Fibroblast of lung (primary cell): ENCODE results near the gene CDS2. TPM values are rescaled to one million over a fixed set of nuclear protein-coding genes. Genes with fewer than 3 reads are reported as not detected.

ENCODE experiments used
- DNase-seq, 2 donors: peaks; one replicate each; pipeline versions ENCODE4 v3.0.0 to v3.0.0-alpha.2; 2010; ENCODE audit warnings: low read depth in 2 of 2
- H2AFZ ChIP-seq: 2 replicates; pipeline ENCODE4 v1.5.1; 2012; ENCODE audit warnings: low read length, control low read depth, inconsistent platforms
- H3K27ac ChIP-seq: 2 replicates; pipeline ENCODE4 v1.5.1; 2011; ENCODE audit warnings: low read length, control low read depth; ENCODE audit not compliant: insufficient read depth
- H3K27me3 ChIP-seq: 2 replicates; pipeline ENCODE4 v1.5.1; 2011; ENCODE audit warnings: mild to moderate bottlenecking, low read length; ENCODE audit not compliant: control insufficient read depth, insufficient read depth
- H3K36me3 ChIP-seq: 2 replicates; pipeline ENCODE4 v1.5.1; 2011; ENCODE audit warnings: low read length; ENCODE audit not compliant: control insufficient read depth, insufficient read depth
- H3K4me1 ChIP-seq: 2 replicates; pipeline ENCODE4 v1.5.1; 2011; ENCODE audit warnings: low read length; ENCODE audit not compliant: control insufficient read depth, insufficient read depth; ENCODE audit errors: extremely low read depth
- H3K4me2 ChIP-seq: 2 replicates; pipeline ENCODE4 v1.5.1; 2011; ENCODE audit warnings: low read length, control low read depth; ENCODE audit not compliant: insufficient read depth; ENCODE audit errors: extremely low read depth
- H3K4me3 ChIP-seq, 4 experiments: fragments of 200-600 bp in 1 of 4; sonication (generic) in 1 of 4; replicated peaks in 1 of 4; 2 replicates each; pipeline ENCODE4 v1.5.1; 2011 to 2016; ENCODE audit warnings: low read length in 4 of 4, low read depth in 3 of 4, mild to moderate bottlenecking in 3 of 4, control low read depth in 2 of 4, inconsistent platforms in 1 of 4, mixed read lengths in 1 of 4; ENCODE audit not compliant: insufficient read depth in 1 of 4; ENCODE audit errors: control extremely low read depth in 1 of 4
- H3K79me2 ChIP-seq: 2 replicates; pipeline ENCODE4 v1.5.1; 2012; ENCODE audit warnings: mild to moderate bottlenecking, low read length, inconsistent platforms; ENCODE audit not compliant: control insufficient read depth, insufficient read depth
- H3K9ac ChIP-seq: 2 replicates; pipeline ENCODE4 v1.5.1; 2011; ENCODE audit warnings: mild to moderate bottlenecking, low read length, control low read depth; ENCODE audit not compliant: insufficient read depth
- H3K9me3 ChIP-seq: 2 replicates; pipeline ENCODE4 v1.5.1; 2012; ENCODE audit warnings: low read depth, low read length; ENCODE audit not compliant: control insufficient read depth, insufficient read depth
- H4K20me1 ChIP-seq: 2 replicates; pipeline ENCODE4 v1.5.1; 2011; ENCODE audit warnings: low read length; ENCODE audit not compliant: control insufficient read depth, insufficient read depth; ENCODE audit errors: extremely low read depth
- CTCF ChIP-seq, 2 donors: IDR thresholded peaks in 1 of 2; conservative IDR thresholded peaks in 1 of 2; 1 replicate in 1 of 2; 2 replicates in 1 of 2; pipeline ENCODE4 v1.5.1; 2011 to 2012; ENCODE audit warnings: low read length in 2 of 2, control low read depth in 1 of 2, inconsistent platforms in 1 of 2, low read depth in 1 of 2, mild to moderate bottlenecking in 1 of 2
- EZH2 ChIP-seq: IDR thresholded peaks from 2 replicates; pipeline ENCODE4 v1.5.1; 2012; ENCODE audit warnings: low read length, control low read depth, mild to moderate bottlenecking; ENCODE audit errors: missing control alignments
- polyA plus RNA-seq, 2 donors: library from polyadenylated mRNA; depleted of rRNA in 1 of 2; stranded (reverse) in 1 of 2; unstranded in 1 of 2; fragments of >200 nt; gene quantifications; 2 replicates each; pipeline ENCODE4 v1.2.1, GENCODE V29; 2011 to 2012; ENCODE audit warnings: missing spikeins in 1 of 2
- total RNA-seq: library from RNA; depleted of rRNA; stranded (reverse); fragments of >200 nt; gene quantifications from 2 replicates; pipeline ENCODE4 v1.2.1, GENCODE V29; 2014

CDS2 gene
- total and polyA plus RNA-seq, 2 donors (not counting 1 experiment from before 2014, with no cell fraction given) = 32.7 to 59.7 TPM

- TF ChIP-seq EZH2 (no peak), CTCF (conservative IDR thresholded peaks at IDR 0.05 in 1 of 2, IDR thresholded peaks at IDR 0.05 in 1 of 2; ENCODE audit: low read depth in 1 of 2, low read length in 2 of 2) (no peak)
- H3K4me1 ChIP-seq = peaks cover 9% of the 10 kb centered on the region
- H3K27me3 ChIP-seq = no peaks in the 10 kb centered on the region
- DNase-seq = no peak
- H4K20me1 ChIP-seq = no peaks in the 10 kb centered on the region
- no peak overlapping the region for H3K4me2 ChIP-seq
- no peaks in the 10 kb centered on the region for H3K36me3 ChIP-seq
- H2AFZ ChIP-seq = no peak overlapping the region
- H3K79me2 ChIP-seq = peaks cover 27% of the 10 kb centered on the region
- H3K9ac ChIP-seq = no peak overlapping the region
- H3K27ac ChIP-seq = no peak overlapping the region
- no peaks in the 10 kb centered on the region for H3K9me3 ChIP-seq
- no peak overlapping the region for H3K4me3 ChIP-seq
These were observed 20.2 kb downstream of the CDS2 start for GRCh38 chr20:5146871-5147592.

- H2AFZ ChIP-seq = no peak overlapping the region
- no peak overlapping the region for H3K4me3 ChIP-seq
- peaks cover 27% of the 10 kb centered on the region for H3K79me2 ChIP-seq
- no peak for TF ChIP-seq EZH2
- TF ChIP-seq CTCF (conservative IDR thresholded peaks at IDR 0.05 in 1 of 2, IDR thresholded peaks at IDR 0.05 in 1 of 2; ENCODE audit: low read depth in 1 of 2, low read length in 2 of 2) = no peak
- H3K27ac ChIP-seq = no peak overlapping the region
- no peak overlapping the region for H3K4me2 ChIP-seq
- no peaks in the 10 kb centered on the region for H3K9me3 ChIP-seq
- H3K9ac ChIP-seq = no peak overlapping the region
- no peaks in the 10 kb centered on the region for H3K36me3 ChIP-seq
- no peak for DNase-seq
- peaks cover 9% of the 10 kb centered on the region for H3K4me1 ChIP-seq
- H4K20me1 ChIP-seq = no peaks in the 10 kb centered on the region
- H3K27me3 ChIP-seq = no peaks in the 10 kb centered on the region
These were observed 21.8 kb downstream of the CDS2 start for GRCh38 chr20:5148581-5148980.

GRCh38 chr20:5149892-5150225 lies 23.1 kb downstream of the CDS2 start:
- TF ChIP-seq CTCF (conservative IDR thresholded peaks at IDR 0.05 in 1 of 2, IDR thresholded peaks at IDR 0.05 in 1 of 2; ENCODE audit: low read depth in 1 of 2, low read length in 2 of 2) = no peak
- TF ChIP-seq EZH2 = no peak
- Histone ChIP-seq H3K36me3 (no peaks in the 10 kb centered on the region), H3K27me3 (no peaks in the 10 kb centered on the region), H4K20me1 (no peaks in the 10 kb centered on the region), H3K4me3 (no peak overlapping the region), H3K79me2 (peaks cover 31% of the 10 kb centered on the region), H3K9me3 (no peaks in the 10 kb centered on the region), H3K4me1 (peaks cover 9% of the 10 kb centered on the region), H2AFZ (no peak overlapping the region), H3K4me2 (no peak overlapping the region), H3K9ac (no peak overlapping the region), H3K27ac (no peak overlapping the region)
- DNase-seq = no peak
